ENCODE results near the gene CTRB1.

The CTRB1 gene

DNA sequence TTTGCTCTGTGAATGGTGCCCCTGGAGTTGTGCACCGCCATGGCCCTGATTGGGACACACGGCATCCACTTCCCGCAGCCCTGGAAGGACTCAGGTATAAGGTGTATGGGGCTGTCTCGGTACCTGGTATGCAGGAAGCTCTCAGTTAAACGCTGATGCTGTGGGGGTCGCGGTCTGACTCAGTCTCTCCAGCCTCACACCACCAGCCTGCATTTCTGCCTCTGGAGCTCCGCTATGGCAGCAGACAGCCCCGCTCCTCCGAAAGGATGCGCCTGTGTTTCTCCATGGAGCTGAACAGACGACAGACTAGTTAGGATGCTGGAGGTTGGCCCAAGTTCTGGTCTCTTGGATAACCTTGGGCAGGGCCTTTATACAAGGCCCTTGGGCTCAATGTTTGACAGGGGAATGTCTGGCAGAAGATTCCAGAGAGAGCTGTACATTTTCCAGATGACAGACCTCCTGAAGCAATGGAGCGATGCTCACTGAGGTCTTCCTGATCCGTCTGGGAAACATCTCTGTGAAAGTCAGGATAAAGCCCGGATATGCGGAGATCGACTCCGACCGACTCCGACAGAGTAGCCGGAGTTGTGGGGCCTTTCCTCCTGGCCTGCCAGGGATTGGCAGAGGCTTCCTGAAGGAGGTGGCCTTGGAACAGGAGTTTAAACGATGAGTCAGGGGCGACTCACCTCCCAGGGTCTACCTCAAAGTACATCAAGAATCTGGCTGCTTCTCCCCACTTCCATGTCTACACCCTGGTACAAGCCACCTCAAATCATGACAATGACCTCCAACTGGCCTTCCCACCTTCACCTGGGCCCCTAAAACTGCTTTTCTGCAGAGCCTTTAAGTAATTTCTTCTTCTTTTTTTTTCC, 54.5 kb downstream of the CTRB1 start:
- peak; percentile 66 for DNase-seq

Data from fibroblast of skin of right biceps (primary cell).